ENCODE results near the gene AACS. TPM values are rescaled to one million over a fixed set of nuclear protein-coding genes. Genes with fewer than 3 reads are reported as not detected.
A peak's percentile ranks its signal among the peaks of the same experiment; 100 is the strongest.
"Not testable (repeated sequence)": the region's sequence is repeated elsewhere in the genome, so short reads cannot be mapped to it uniquely, and the experiment has no call there.

The AACS gene
- total RNA-seq, 1 donor from 2014 or later = 77.6 TPM

DNA sequence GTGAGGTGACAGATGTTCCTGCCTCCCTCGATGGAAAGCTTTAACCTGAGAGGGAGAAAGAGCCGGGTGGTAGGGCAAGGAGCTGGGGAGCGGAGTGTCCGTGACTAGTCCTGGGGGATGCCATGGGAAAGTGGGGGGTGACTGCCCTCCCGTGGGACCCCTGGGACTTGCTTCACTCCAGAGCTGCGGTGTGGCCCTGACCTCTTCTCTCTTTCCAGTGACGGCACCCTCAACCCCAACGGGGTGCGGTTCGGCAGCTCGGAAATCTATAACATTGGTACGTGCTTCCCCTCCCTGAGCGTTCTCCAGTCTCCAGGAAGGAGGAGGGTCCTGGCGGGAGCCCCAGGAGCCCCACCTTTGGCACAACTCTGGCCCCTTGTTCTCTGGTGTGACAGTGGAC, 69.3 kb downstream of the AACS start:
- peaks cover 12% of the 10 kb centered on the region for H3K27me3 Mint-ChIP-seq (ENCODE audit: unreplicated experiment)
- H3K4me3 Mint-ChIP-seq (ENCODE audit: unreplicated experiment) = peak overlapping the region; percentile 51
- H3K27ac Mint-ChIP-seq (ENCODE audit: unreplicated experiment) = no peak overlapping the region
- no peak for TF ChIP-seq CTCF (IDR thresholded peaks at IDR 0.05; ENCODE audit: unreplicated experiment)
- no peaks in the 10 kb centered on the region for H3K9me3 Mint-ChIP-seq (ENCODE audit: unreplicated experiment)
- peaks cover 45% of the 10 kb centered on the region for H3K36me3 Mint-ChIP-seq (ENCODE audit: low read depth, unreplicated experiment)
- DNase-seq (ENCODE audit: low spot score) = no peak
- H3K4me1 Mint-ChIP-seq (ENCODE audit: unreplicated experiment) = peaks cover 7% of the 10 kb centered on the region

DNA sequence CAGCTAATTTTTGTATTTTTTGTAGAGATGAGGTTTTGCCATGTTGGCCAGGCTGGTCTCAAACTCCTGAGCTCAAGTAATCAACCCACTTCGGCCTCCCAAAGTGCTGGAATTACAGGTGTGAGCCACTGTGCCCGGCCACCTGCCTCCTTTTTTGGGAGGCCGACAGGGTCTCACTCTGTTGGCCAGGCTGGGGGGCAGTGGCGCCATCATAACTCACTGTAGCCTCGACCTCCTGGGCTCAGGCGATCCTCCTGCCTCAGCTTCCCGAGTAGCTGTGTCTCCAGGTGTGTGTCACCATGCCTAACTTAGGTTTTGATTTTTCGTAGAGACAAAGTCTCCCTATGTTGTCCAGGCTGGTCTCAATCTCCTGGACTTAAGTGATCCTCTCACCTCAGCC, 70.7 kb downstream of the AACS start:
- Mint-ChIP-seq H3K36me3 (ENCODE audit: low read depth, unreplicated experiment) (peaks cover 32% of the 10 kb centered on the region), H3K27ac (ENCODE audit: unreplicated experiment) (no peak overlapping the region), H3K27me3 (ENCODE audit: unreplicated experiment) (peaks cover 11% of the 10 kb centered on the region), H3K4me3 (ENCODE audit: unreplicated experiment) (no peak overlapping the region), H3K4me1 (ENCODE audit: unreplicated experiment) (peaks cover 10% of the 10 kb centered on the region), H3K9me3 (ENCODE audit: unreplicated experiment) (no peaks in the 10 kb centered on the region)
- TF ChIP-seq CTCF (IDR thresholded peaks at IDR 0.05; ENCODE audit: unreplicated experiment) = no peak
- DNase-seq (ENCODE audit: low spot score) = no peak

GRCh38 chr12:125136702-125137101, 71.5 kb downstream of the AACS start:
- H3K4me1 Mint-ChIP-seq (ENCODE audit: unreplicated experiment) = peaks cover 10% of the 10 kb centered on the region
- no peak for TF ChIP-seq CTCF (IDR thresholded peaks at IDR 0.05; ENCODE audit: unreplicated experiment)
- DNase-seq (ENCODE audit: low spot score) = no peak
- no peaks in the 10 kb centered on the region for H3K9me3 Mint-ChIP-seq (ENCODE audit: unreplicated experiment)
- peaks cover 12% of the 10 kb centered on the region for H3K27me3 Mint-ChIP-seq (ENCODE audit: unreplicated experiment)
- peaks cover 28% of the 10 kb centered on the region for H3K36me3 Mint-ChIP-seq (ENCODE audit: low read depth, unreplicated experiment)
- no peak overlapping the region for H3K27ac Mint-ChIP-seq (ENCODE audit: unreplicated experiment)
- no peak overlapping the region for H3K4me3 Mint-ChIP-seq (ENCODE audit: unreplicated experiment)

- TF ChIP-seq CTCF (IDR thresholded peaks at IDR 0.05; ENCODE audit: unreplicated experiment) = no peak
Measured at GRCh38 chr12:125137766-125138344, 72.6 kb downstream of the AACS start.

DNA sequence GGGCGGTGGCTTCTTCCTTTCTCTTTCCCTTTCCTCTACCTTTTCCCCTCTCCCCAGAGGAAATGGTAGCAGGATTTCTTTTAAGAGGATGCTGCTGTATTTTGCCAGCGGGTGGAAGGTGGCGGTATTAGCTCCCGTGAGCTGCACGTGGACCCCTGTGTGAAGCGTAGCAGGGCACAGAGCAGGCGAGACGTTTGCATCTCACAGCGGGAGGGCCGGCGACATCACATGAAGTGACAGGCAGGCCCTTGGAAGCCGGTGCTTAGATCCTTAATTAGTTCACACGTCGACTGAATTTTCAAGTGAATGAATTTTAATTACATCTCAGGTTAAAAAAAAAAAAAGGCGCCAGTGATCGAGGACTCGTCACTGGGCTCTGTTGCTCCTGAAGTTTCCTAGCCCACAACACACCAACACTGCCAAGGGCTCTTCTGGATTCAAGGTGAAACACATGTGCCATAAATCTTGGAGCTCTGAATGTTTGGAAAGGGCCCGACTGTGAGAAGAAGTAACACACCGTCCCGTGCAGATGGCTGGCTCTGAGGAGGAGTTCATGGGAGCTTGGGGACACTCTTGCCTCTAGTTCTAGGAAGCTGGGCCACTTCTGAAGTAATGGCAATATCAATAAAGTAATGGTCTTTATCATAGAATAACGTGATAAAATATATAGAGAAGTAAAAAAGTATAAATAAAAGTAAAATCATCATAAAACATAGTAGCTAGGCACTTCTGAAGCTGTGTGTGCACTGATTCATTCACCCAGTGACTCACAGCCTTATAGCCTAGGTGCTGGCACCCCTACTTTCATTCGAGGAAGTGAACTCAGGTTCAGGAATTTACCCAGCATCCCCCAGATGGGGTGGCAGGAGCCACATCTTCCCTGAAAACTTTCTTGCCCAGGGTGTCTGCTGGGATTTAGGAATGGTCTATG, 75.3 kb downstream of the AACS start:
- DNase-seq (ENCODE audit: low spot score) = peak; percentile 9
- peaks cover 11% of the 10 kb centered on the region for H3K27me3 Mint-ChIP-seq (ENCODE audit: unreplicated experiment)
- no peak for TF ChIP-seq CTCF (IDR thresholded peaks at IDR 0.05; ENCODE audit: unreplicated experiment)
- no peaks in the 10 kb centered on the region for H3K9me3 Mint-ChIP-seq (ENCODE audit: unreplicated experiment)
- peaks cover 16% of the 10 kb centered on the region for H3K36me3 Mint-ChIP-seq (ENCODE audit: low read depth, unreplicated experiment)
- H3K4me1 Mint-ChIP-seq (ENCODE audit: unreplicated experiment) = peaks cover 10% of the 10 kb centered on the region
- H3K27ac Mint-ChIP-seq (ENCODE audit: unreplicated experiment) = peak overlapping the region; percentile 43
- H3K4me3 Mint-ChIP-seq (ENCODE audit: unreplicated experiment) = no peak overlapping the region

More at GRCh38 chr12:125137766-125138344, 72.6 kb downstream of the AACS start:
- no peak overlapping the region for H3K27ac Mint-ChIP-seq (ENCODE audit: unreplicated experiment)
- H3K36me3 Mint-ChIP-seq (ENCODE audit: low read depth, unreplicated experiment) = peaks cover 21% of the 10 kb centered on the region
- no peak for DNase-seq (ENCODE audit: low spot score)
- H3K27me3 Mint-ChIP-seq (ENCODE audit: unreplicated experiment) = peaks cover 13% of the 10 kb centered on the region
- H3K4me3 Mint-ChIP-seq (ENCODE audit: unreplicated experiment) = no peak overlapping the region
- H3K9me3 Mint-ChIP-seq (ENCODE audit: unreplicated experiment) = no peaks in the 10 kb centered on the region
- peaks cover 10% of the 10 kb centered on the region for H3K4me1 Mint-ChIP-seq (ENCODE audit: unreplicated experiment)

GRCh38 chr12:125141210-125141573, 76.0 kb downstream of the AACS start:
- DNase-seq (ENCODE audit: low spot score); H3K9me3 Mint-ChIP-seq (ENCODE audit: unreplicated experiment); H3K27ac Mint-ChIP-seq (ENCODE audit: unreplicated experiment); H3K4me3 Mint-ChIP-seq (ENCODE audit: unreplicated experiment); H3K4me1 Mint-ChIP-seq (ENCODE audit: unreplicated experiment): not testable (repeated sequence)
- H3K27me3 Mint-ChIP-seq (ENCODE audit: unreplicated experiment) = peaks cover 11% of the 10 kb centered on the region
- peaks cover 16% of the 10 kb centered on the region for H3K36me3 Mint-ChIP-seq (ENCODE audit: low read depth, unreplicated experiment)

Data from endothelial cell (in vitro differentiated cells).